Heart left ventricle (tissue), 16 donors: ENCODE data around the gene FOXC1. TPM values are rescaled to one million over a fixed set of nuclear protein-coding genes. Genes with fewer than 3 reads are reported as not detected.

Source experiments
- ATAC-seq, 4 donors: fragments of 200-7000 bp; cut with Tn5 transposase; one replicate each; pipeline ENCODE4 v1.9.1; 2020 to 2022; ENCODE audit warnings: moderate library complexity in 4 of 4, mild to moderate bottlenecking in 3 of 4, moderate number of reproducible peaks in 1 of 4
- DNase-seq, 5 donors: peaks; one replicate each; pipeline ENCODE4 v3.0.0-alpha.2; 2020
- H3K27ac ChIP-seq, 12 donors: fragments of 200-600 bp; sonication (generic) in 4 of 12; one replicate each; pipeline versions ENCODE4 v1.5.0 to v1.8.0; 2016 to 2022; ENCODE audit warnings: mild to moderate bottlenecking in 2 of 12
- H3K27me3 ChIP-seq, 9 donors: fragments of 200-600 bp; sonication (generic) in 2 of 9; one replicate each; pipeline versions ENCODE4 v1.5.1 to v1.8.0; 2016 to 2022; ENCODE audit warnings: mild to moderate bottlenecking in 3 of 9
- H3K36me3 ChIP-seq, 9 donors: fragments of 200-600 bp; sonication (generic) in 2 of 9; one replicate each; pipeline versions ENCODE4 v1.5.0 to v1.8.0; 2018 to 2022; ENCODE audit warnings: mild to moderate bottlenecking in 2 of 9
- H3K4me1 ChIP-seq, 12 donors: fragments of 200-600 bp; sonication (generic) in 4 of 12; one replicate each; pipeline versions ENCODE4 v1.5.0 to v1.8.0; 2016 to 2022; ENCODE audit warnings: mild to moderate bottlenecking in 3 of 12
- H3K4me3 ChIP-seq, 12 donors: fragments of 200-600 bp; sonication (generic) in 4 of 12; one replicate each; pipeline versions ENCODE4 v1.5.0 to v1.8.0; 2017 to 2022; ENCODE audit warnings: mild to moderate bottlenecking in 9 of 12, moderate library complexity in 4 of 12
- H3K9me3 ChIP-seq, 12 donors: fragments of 200-600 bp; sonication (generic) in 4 of 12; one replicate each; pipeline versions ENCODE4 v1.5.0 to v1.8.0; 2016 to 2022; ENCODE audit warnings: mild to moderate bottlenecking in 1 of 12
- CTCF ChIP-seq, 12 donors: fragments of 200-600 bp; sonication (generic) in 4 of 12; IDR thresholded peaks; one replicate each; pipeline versions ENCODE4 v1.5.0 to v1.8.0; 2018 to 2022; ENCODE audit warnings: antibody characterized with exemption in 12 of 12, mild to moderate bottlenecking in 5 of 12
- POLR2A ChIP-seq, 2 donors: fragments of 450-650 bp; IDR thresholded peaks; one replicate each; pipeline ENCODE4 v1.6.1; 2017; ENCODE audit warnings: antibody characterized with exemption in 2 of 2, mild to moderate bottlenecking in 2 of 2, moderate library complexity in 2 of 2
- WGBS, 4 donors: extraction: QIAGEN DNeasy Blood & Tissue Kit in 2 of 4; methylation state at CpG; one replicate each; pipeline versions ENCODE4 v1.1.5 to v1.1.7; 2013 to 2018; 5-methylcytosine and 5-hydroxymethylcytosine counted together
- intact Hi-C, 10 donors: fragments of 100-400 bp; cut with DNase I; formaldehyde crosslinking; loops; one replicate each; pipeline versions ENCODE4 v1.11.1 to v1.14.2; 2022
- polyA plus RNA-seq, 2 donors: library from polyadenylated mRNA; stranded (reverse); fragments of 200-250 nt; gene quantifications; one replicate each; pipeline ENCODE4 v1.2.3, GENCODE V29; 2013
- total RNA-seq, 9 donors: library from RNA; depleted of rRNA in 2 of 9; stranded (reverse); fragments of >200 nt in 2 of 9; fragmentation: NEBNext Ultra II Directional in 3 of 9; extraction: Animal tissue kit (Norgen Biotek cat#: 25700) in 3 of 9; gene quantifications; one replicate each; pipeline versions ENCODE4 v1.1.0 to v1.2.4, GENCODE V29; 2016 to 2023
- donor health status: ischemic (EF 13 %, LVEDD 7.1; RV severe dilation, severe dysfunction).
- donor health status: healthy with polysubstance abuse.
- donor health status: DM: no; HTN: yes; CAD: no.
- donor health status: DM: no; HTN: no; CAD: no.
- donor health status: ischemic (EF 25% LVEDD 6.9; RV normal size, moderate dysfunction).
- donor health status: ischemic (EF 25% LVEDD 5.7; RV mildly dilated, moderate dysfunction).
- donor health status: healthy.
- donor health status: DM: yes; HTN: yes; CAD: no.
- donor health status: ischemic (EF 35%, LVEDD 5.7; RV mildly dilated, moderate dysfunction).
- donor health status: nonischemic (EF 11% LVEDD 7.7; RV severe dilation, severe dysfunction).
- donor health status: DM: yes; HTN: yes; CAD: no.
- donor health status: PGD.
- donor health status: ischemic (EF 29% LVEDD 5.4; RV normal size, mild dysfunction).
- donor health status: nonischemic (EF 23%, LVEDD 6.1; RV moderate dilation, normal function).

The FOXC1 gene
- total and polyA plus RNA-seq, 11 donors = 1.8 to 6.3 (median 3.3) TPM

GRCh38 chr6:1626481-1626880 is 16.8 kb downstream of the FOXC1 start:
- no peaks in the 10 kb centered on the region for H3K36me3 ChIP-seq
- H3K9me3 ChIP-seq = no peaks in the 10 kb centered on the region
- H3K27me3 ChIP-seq = peaks cover 0 to 52% (median 31%) of the 10 kb centered on the region in 9 donors
- WGBS, 4 donors = 71 to 85% (median 75%) methylated on average over 4 of the region's 4 CpGs
- DNase-seq (no peak), ATAC-seq (no peak)
- H3K4me3 ChIP-seq = peak overlapping the region in 1 of 12 donors; percentile 85
- no peak overlapping the region for H3K27ac ChIP-seq
- peaks cover 0 to 21% (median 11%) of the 10 kb centered on the region in 12 donors for H3K4me1 ChIP-seq
- intact Hi-C loops = loop anchor here in 1 of 10 donors (5.0 kb wide), 1 partner anchor 61 kb away; no protein-coding TSS in a partner anchor
- no peak for TF ChIP-seq POLR2A (IDR thresholded peaks at IDR 0.05)
- TF ChIP-seq CTCF (IDR thresholded peaks at IDR 0.05) = no peak

GRCh38 chr6:1627827-1628560 is 18.3 kb downstream of the FOXC1 start:
- peaks cover 0 to 48% (median 31%) of the 10 kb centered on the region in 9 donors for H3K27me3 ChIP-seq
- H3K4me3 ChIP-seq = no peak overlapping the region
- DNase-seq = no peak
- WGBS, 4 donors = 58 to 69% (median 64%) methylated on average over 10 of the region's 10 CpGs
- no peaks in the 10 kb centered on the region for H3K36me3 ChIP-seq
- intact Hi-C loops = loop anchor here in 1 of 10 donors (5.0 kb wide), 1 partner anchor 59 kb away; no protein-coding TSS in a partner anchor
- H3K27ac ChIP-seq = no peak overlapping the region
- ATAC-seq = no peak
- H3K4me1 ChIP-seq = peaks cover 0 to 21% (median 11%) of the 10 kb centered on the region in 12 donors
- no peaks in the 10 kb centered on the region for H3K9me3 ChIP-seq
- TF ChIP-seq CTCF (IDR thresholded peaks at IDR 0.05) (no peak), POLR2A (IDR thresholded peaks at IDR 0.05) (no peak)

DNA sequence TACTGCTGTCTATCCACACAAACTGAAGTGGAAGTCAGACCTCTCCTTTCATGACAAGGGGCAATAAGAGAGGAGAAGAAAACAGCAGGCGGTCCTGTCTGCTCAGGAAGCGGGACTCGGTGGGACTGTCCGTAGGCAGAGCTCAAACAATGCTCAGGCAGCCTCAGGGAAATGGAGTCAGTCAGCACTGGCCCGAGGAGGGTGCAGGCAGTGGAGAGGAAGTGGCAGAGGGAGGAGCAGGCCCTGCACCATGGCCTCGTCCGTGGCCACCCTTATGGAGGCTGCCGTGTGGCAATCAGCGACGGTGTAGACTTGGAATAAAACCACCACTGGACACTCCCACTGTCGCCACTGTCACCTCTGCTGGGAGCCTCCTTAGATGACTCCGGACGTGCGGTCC is 19.6 kb downstream of the FOXC1 start:
- ATAC-seq (no peak), DNase-seq (no peak)
- peaks cover 0 to 37% (median 27%) of the 10 kb centered on the region in 9 donors for H3K27me3 ChIP-seq
- WGBS, 4 donors = 90 to 93% (median 93%) methylated on average over 9 to 14 of the region's 14 CpGs
- no peak for TF ChIP-seq CTCF (IDR thresholded peaks at IDR 0.05)
- no peak for TF ChIP-seq POLR2A (IDR thresholded peaks at IDR 0.05)
- H3K27ac ChIP-seq = no peak overlapping the region
- no peaks in the 10 kb centered on the region for H3K9me3 ChIP-seq
- intact Hi-C loops = loop anchor here in 1 of 10 donors (5.0 kb wide), 1 partner anchor 58 kb away; no protein-coding TSS in a partner anchor
- H3K36me3 ChIP-seq = no peaks in the 10 kb centered on the region
- H3K4me1 ChIP-seq = peaks cover 0 to 29% (median 9%) of the 10 kb centered on the region in 12 donors
- no peak overlapping the region for H3K4me3 ChIP-seq

DNA sequence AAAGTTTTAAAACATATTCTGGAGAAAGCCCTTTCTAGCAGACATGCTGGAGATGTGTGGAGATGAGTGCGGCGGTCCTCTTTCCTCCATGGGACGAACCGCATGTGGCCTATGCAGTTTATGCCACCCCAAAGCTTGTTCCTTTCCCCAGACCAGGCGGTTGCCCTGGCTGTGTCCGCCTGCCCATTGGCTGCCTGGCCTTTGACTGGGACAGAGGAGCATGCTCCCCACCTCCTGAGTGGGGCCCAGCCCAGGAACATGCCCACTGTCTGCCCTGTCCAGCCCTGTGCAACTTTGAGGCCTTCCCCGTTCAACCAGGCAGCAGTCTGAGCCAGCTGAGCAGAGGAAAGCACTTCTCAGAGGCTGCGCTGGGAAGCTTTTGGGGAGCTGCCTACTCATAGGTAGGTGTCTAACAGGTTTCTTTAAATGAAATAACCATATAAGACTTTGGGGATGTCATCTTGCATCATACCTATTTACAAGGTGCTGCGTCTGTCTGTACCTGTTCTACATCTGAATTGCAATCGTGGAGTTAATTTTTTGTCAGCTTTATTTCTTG is 20.6 kb downstream of the FOXC1 start:
- WGBS, 4 donors = 90 to 99% (median 94%) methylated on average over 9 to 10 of the region's 10 CpGs
- no peak overlapping the region for H3K27ac ChIP-seq

More for the DNA sequence above, 20.6 kb downstream of the FOXC1 start:
- Histone ChIP-seq H3K4me1 (peaks cover 0 to 37% (median 13%) of the 10 kb centered on the region in 12 donors), H3K9me3 (no peaks in the 10 kb centered on the region), H3K36me3 (no peaks in the 10 kb centered on the region), H3K27me3 (peaks cover 0 to 30% (median 23%) of the 10 kb centered on the region in 9 donors), H3K4me3 (no peak overlapping the region)
- ATAC-seq (no peak), DNase-seq (no peak)
- no peak for TF ChIP-seq POLR2A (IDR thresholded peaks at IDR 0.05)
- TF ChIP-seq CTCF (IDR thresholded peaks at IDR 0.05) = no peak
- intact Hi-C loops = no loop called here
